Measurements from ENCODE around the gene RYR1. TPM values are rescaled to one million over a fixed set of nuclear protein-coding genes. Genes with fewer than 3 reads are reported as not detected.

Gene RYR1
- total and polyA plus RNA-seq, 10 of the 15 experiments (the other 5 are each of a cell fraction or from before 2014, with no cell fraction given) = under 0.01 to 0.32 (median 0.07) TPM; not detected in 1

DNA sequence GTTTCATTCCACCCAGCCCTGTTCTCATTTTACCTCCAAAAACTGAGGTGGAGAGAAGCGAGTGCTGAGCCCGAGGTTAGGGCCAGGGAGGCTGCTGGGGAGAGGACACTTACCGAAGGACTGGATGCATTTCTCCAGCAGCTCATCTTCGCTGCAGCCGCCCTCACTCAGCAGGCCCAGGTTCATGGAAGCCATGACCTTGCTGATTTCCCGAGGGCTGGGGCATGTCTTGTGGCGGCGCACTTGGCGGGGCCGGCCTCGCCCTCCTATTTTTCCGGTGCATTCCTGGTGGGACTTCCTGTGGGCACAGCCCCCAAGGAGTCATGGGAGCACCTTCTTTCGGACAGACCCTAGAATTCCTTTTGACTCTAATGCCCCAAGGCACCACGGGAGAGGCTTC, 11.6 kb upstream of the RYR1 start (continued):
- TF ChIP-seq, protein P1, sequence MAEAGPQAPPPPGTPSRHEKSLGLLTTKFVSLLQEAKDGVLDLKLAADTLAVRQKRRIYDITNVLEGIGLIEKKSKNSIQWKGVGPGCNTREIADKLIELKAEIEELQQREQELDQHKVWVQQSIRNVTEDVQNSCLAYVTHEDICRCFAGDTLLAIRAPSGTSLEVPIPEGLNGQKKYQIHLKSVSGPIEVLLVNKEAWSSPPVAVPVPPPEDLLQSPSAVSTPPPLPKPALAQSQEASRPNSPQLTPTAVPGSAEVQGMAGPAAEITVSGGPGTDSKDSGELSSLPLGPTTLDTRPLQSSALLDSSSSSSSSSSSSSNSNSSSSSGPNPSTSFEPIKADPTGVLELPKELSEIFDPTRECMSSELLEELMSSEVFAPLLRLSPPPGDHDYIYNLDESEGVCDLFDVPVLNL (IDR thresholded peaks at IDR 0.05; ENCODE audit: low read depth, low read length) = no peak
- TF ChIP-seq, protein P2, sequence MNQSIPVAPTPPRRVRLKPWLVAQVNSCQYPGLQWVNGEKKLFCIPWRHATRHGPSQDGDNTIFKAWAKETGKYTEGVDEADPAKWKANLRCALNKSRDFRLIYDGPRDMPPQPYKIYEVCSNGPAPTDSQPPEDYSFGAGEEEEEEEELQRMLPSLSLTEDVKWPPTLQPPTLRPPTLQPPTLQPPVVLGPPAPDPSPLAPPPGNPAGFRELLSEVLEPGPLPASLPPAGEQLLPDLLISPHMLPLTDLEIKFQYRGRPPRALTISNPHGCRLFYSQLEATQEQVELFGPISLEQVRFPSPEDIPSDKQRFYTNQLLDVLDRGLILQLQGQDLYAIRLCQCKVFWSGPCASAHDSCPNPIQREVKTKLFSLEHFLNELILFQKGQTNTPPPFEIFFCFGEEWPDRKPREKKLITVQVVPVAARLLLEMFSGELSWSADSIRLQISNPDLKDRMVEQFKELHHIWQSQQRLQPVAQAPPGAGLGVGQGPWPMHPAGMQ (IDR thresholded peaks at IDR 0.05; ENCODE audit: borderline replicate concordance) = no peak
- no peak for TF ChIP-seq BRCA1 (IDR thresholded peaks at IDR 0.05; ENCODE audit: low read depth, low read length)
- no peak for TF ChIP-seq EZH2 (IDR thresholded peaks at IDR 0.05; ENCODE audit: borderline replicate concordance, control insufficient read depth, low read depth, low read length)
- TF ChIP-seq, protein P3, sequence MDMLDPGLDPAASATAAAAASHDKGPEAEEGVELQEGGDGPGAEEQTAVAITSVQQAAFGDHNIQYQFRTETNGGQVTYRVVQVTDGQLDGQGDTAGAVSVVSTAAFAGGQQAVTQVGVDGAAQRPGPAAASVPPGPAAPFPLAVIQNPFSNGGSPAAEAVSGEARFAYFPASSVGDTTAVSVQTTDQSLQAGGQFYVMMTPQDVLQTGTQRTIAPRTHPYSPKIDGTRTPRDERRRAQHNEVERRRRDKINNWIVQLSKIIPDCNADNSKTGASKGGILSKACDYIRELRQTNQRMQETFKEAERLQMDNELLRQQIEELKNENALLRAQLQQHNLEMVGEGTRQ (IDR thresholded peaks at IDR 0.05; ENCODE audit: borderline replicate concordance, low read depth, low read length) = no peak
- TF ChIP-seq RCOR1 (conservative IDR thresholded peaks at IDR 0.05; ENCODE audit: low read depth, low read length) = no peak
- TF ChIP-seq SUZ12 (IDR thresholded peaks at IDR 0.05; ENCODE audit: unreplicated experiment) = no peak

DNA sequence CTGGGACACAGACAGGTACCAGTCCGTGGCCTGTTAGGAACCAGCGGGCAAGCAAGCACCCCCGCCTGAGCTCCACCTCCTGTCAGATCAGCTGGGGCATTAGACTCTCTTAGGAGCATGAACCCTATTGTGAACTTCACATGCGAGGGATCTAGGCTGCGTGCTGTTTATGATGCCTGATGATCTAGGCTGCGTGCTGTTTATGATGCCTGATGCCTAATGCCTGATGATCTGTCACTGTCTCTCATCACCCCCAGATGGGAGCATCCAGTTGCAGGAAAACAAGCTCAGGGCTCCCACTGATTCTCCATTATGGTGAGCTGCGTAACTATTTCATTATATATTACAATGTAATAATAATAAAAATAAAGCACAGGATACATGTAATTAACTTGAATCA, 11.1 kb upstream of the RYR1 start:
- POLR2A ChIA-PET = no interaction called here
- Histone ChIP-seq H3K27me3 (replicated peaks in 1 of 2; ENCODE audit: control insufficient read depth in 2 of 2, insufficient read depth in 2 of 2, low read length in 1 of 2) (no peaks in the 10 kb centered on the region; a peak in 1 of 4 replicates), H3K4me3 (no peak overlapping the region), H4K20me1 (ENCODE audit: control insufficient read depth, insufficient read depth) (no peaks in the 10 kb centered on the region), H3K79me2 (ENCODE audit: control insufficient read depth, insufficient read depth, low read length) (no peaks in the 10 kb centered on the region), H3K36me3 (ENCODE audit: control insufficient read depth in 2 of 2, insufficient read depth in 2 of 2, low read length in 1 of 2) (no peaks in the 10 kb centered on the region), H3K4me2 (ENCODE audit: control insufficient read depth, insufficient read depth) (no peak overlapping the region), H2AFZ (ENCODE audit: control insufficient read depth, low read depth, low read length) (no peak overlapping the region), H3K4me1 (ENCODE audit: control insufficient read depth, insufficient read depth, low read length) (peaks cover 16% of the 10 kb centered on the region), H3K27ac (ENCODE audit: control insufficient read depth, insufficient read depth) (no peak overlapping the region), H3K9ac (ENCODE audit: control insufficient read depth, insufficient read depth, low read length) (no peak overlapping the region), H3K9me3 (replicated peaks; ENCODE audit: control insufficient read depth, insufficient read depth, low read length) (no peaks in the 10 kb centered on the region)
- RAD21 ChIA-PET (ENCODE audit: unreplicated experiment) = interaction anchor here (1.0 kb wide), 1 partner anchor 19 kb away, joined by 3 read pairs; the partner anchor contains the start of gene FAM98C
- FAIRE-seq = no peak
- no peak for TF ChIP-seq JUNB (IDR thresholded peaks at IDR 0.05)
- no peak for TF ChIP-seq YY1 (IDR thresholded peaks at IDR 0.05; ENCODE audit: low read depth, low read length)
- TF ChIP-seq, protein P4, sequence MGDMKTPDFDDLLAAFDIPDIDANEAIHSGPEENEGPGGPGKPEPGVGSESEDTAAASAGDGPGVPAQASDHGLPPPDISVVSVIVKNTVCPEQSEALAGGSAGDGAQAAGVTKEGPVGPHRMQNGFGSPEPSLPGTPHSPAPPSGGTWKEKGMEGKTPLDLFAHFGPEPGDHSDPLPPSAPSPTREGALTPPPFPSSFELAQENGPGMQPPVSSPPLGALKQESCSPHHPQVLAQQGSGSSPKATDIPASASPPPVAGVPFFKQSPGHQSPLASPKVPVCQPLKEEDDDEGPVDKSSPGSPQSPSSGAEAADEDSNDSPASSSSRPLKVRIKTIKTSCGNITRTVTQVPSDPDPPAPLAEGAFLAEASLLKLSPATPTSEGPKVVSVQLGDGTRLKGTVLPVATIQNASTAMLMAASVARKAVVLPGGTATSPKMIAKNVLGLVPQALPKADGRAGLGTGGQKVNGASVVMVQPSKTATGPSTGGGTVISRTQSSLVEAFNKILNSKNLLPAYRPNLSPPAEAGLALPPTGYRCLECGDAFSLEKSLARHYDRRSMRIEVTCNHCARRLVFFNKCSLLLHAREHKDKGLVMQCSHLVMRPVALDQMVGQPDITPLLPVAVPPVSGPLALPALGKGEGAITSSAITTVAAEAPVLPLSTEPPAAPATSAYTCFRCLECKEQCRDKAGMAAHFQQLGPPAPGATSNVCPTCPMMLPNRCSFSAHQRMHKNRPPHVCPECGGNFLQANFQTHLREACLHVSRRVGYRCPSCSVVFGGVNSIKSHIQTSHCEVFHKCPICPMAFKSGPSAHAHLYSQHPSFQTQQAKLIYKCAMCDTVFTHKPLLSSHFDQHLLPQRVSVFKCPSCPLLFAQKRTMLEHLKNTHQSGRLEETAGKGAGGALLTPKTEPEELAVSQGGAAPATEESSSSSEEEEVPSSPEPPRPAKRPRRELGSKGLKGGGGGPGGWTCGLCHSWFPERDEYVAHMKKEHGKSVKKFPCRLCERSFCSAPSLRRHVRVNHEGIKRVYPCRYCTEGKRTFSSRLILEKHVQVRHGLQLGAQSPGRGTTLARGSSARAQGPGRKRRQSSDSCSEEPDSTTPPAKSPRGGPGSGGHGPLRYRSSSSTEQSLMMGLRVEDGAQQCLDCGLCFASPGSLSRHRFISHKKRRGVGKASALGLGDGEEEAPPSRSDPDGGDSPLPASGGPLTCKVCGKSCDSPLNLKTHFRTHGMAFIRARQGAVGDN (IDR thresholded peaks at IDR 0.05) = no peak
- no peak for TF ChIP-seq CHD4 (IDR thresholded peaks at IDR 0.05)
- TF ChIP-seq ZNF217 (IDR thresholded peaks at IDR 0.05) = no peak
- no peak for TF ChIP-seq SP1 (IDR thresholded peaks at IDR 0.05; ENCODE audit: low read depth, low read length)
- no peak for TF ChIP-seq NBN (IDR thresholded peaks at IDR 0.05)
- ATAC-seq = no peak
- 70% methylated on average over 7 of the region's 7 CpGs for WGBS (ENCODE audit: insufficient coverage, insufficient replicate concordance, low lambda C conversion rate, missing lambda C conversion rate)
- no peak for DNase-seq (ENCODE audit: low read depth, low spot score)
- intact Hi-C loops (cut with micrococcal nuclease; ENCODE audit: unreplicated experiment) = no loop called here
- in situ Hi-C loops (cut with MboI) = loop anchor here (25.0 kb wide), 1 partner anchor 215 kb away; the partner anchor contains the start of gene ACTN4
- CTCF ChIA-PET = interaction anchor here (0.7 kb wide), 1 partner anchor 15 kb away, joined by 3 read pairs; no protein-coding TSS in a partner anchor
- BruUV-seq (replicated peaks) = no TSS peak
- SMC1A ChIA-PET (ENCODE audit: uncharacterized antibody, unreplicated experiment) = no interaction called here
